ENCODE results near the gene SMIM29. TPM values are rescaled to one million over a fixed set of nuclear protein-coding genes. Genes with fewer than 3 reads are reported as not detected.
A peak's percentile ranks its signal among the peaks of the same experiment; 100 is the strongest.

The SMIM29 gene
- total RNA-seq, 1 donor from 2014 or later = 5.3 TPM

DNA sequence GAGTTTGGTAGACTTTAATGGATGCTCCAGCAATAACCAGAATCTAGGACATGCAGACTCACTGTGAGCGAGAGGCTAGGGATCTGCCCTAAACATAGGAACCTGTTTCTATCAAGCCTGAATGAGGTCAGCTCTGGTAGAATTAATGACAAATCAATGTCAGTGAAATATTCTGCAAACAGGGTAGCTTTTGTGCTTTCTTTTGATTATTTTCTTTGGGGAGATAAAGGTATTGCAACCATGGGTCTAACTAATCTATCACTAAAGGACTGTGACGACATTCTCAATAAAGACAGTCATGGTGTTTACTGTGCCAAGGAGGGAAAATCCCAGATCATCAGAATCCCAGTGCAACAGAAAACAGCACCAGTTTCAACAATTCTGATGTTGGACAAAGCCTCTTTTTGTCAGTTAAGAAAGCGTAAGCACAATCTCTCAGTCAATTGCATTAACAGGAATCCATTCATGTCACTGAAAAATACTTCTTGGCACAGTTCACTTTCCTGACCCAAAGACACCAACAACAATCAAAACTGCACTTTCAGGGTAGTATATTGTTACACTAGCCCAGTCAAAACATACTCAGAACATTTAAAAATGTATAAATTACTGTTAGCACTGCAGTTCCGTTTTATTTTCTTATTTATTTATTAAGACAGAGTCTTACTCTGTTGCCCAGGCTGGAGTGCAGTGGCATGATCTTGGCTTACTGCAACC is 36.8 kb upstream of the SMIM29 start:
- Mint-ChIP-seq H3K4me1 (ENCODE audit: low read depth) (peaks cover 21% of the 10 kb centered on the region), H3K27me3 (peaks cover 2% of the 10 kb centered on the region), H3K4me3 (ENCODE audit: low read depth) (peak overlapping the region; percentile 2), H3K27ac (peak overlapping the region; percentile 94), H3K9me3 (ENCODE audit: low read depth) (no peaks in the 10 kb centered on the region), H3K36me3 (ENCODE audit: insufficient read depth) (peaks cover 13% of the 10 kb centered on the region)
- TF ChIP-seq, protein P1, sequence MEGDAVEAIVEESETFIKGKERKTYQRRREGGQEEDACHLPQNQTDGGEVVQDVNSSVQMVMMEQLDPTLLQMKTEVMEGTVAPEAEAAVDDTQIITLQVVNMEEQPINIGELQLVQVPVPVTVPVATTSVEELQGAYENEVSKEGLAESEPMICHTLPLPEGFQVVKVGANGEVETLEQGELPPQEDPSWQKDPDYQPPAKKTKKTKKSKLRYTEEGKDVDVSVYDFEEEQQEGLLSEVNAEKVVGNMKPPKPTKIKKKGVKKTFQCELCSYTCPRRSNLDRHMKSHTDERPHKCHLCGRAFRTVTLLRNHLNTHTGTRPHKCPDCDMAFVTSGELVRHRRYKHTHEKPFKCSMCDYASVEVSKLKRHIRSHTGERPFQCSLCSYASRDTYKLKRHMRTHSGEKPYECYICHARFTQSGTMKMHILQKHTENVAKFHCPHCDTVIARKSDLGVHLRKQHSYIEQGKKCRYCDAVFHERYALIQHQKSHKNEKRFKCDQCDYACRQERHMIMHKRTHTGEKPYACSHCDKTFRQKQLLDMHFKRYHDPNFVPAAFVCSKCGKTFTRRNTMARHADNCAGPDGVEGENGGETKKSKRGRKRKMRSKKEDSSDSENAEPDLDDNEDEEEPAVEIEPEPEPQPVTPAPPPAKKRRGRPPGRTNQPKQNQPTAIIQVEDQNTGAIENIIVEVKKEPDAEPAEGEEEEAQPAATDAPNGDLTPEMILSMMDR (IDR thresholded peaks at IDR 0.05; ENCODE audit: unreplicated experiment) = no peak
- no peak for DNase-seq (ENCODE audit: low spot score, unreplicated experiment)

DNA sequence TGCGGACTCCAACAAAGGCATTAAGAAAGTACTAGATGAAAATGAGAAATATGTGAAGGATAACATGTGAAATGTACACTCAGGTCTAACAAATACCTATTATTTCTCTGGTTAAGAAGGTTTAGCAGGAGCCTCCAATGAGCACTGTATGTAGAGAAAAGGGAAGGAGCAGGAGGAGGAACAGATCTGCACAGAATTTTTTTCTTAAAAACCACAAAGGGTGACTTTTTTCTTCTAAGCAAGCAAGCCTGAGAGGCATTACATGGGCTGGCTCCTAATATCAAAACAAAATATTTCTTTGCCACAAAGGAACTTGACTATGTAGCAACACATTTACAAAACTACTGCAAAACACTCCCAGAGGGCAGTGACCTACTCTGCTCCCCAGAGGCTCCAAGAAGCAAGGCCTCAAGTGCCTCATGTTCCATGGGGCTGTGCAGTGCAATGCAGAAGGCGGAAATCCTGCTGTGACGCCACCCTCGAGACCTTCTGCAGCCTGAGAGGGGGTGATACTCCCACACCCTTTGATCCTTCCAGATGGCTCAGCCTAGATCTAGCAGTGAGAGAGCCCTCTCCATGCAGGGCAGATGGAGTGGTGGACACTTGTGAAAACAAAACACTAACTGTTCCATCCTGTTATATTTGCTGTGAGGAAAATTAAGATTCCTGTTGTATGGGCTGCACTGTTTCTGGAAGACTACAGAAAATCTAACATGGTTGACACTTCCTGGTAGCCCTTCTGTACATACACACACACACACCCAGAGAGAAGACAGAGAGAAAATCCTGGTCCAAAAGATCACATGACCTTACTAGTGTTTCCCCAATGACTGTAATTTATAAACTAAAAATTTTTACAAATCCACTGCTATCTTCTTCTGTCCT is 36.0 kb upstream of the SMIM29 start:
- no peak for DNase-seq (ENCODE audit: low spot score, unreplicated experiment)
- TF ChIP-seq, protein P1 (IDR thresholded peaks at IDR 0.05; ENCODE audit: unreplicated experiment) = no peak
- peak overlapping the region; percentile 94 for H3K27ac Mint-ChIP-seq
- H3K36me3 Mint-ChIP-seq (ENCODE audit: insufficient read depth) = peaks cover 13% of the 10 kb centered on the region
- H3K4me3 Mint-ChIP-seq (ENCODE audit: low read depth) = no peak overlapping the region
- no peaks in the 10 kb centered on the region for H3K9me3 Mint-ChIP-seq (ENCODE audit: low read depth)
- H3K27me3 Mint-ChIP-seq = peaks cover 2% of the 10 kb centered on the region
- H3K4me1 Mint-ChIP-seq (ENCODE audit: low read depth) = peaks cover 21% of the 10 kb centered on the region

DNA sequence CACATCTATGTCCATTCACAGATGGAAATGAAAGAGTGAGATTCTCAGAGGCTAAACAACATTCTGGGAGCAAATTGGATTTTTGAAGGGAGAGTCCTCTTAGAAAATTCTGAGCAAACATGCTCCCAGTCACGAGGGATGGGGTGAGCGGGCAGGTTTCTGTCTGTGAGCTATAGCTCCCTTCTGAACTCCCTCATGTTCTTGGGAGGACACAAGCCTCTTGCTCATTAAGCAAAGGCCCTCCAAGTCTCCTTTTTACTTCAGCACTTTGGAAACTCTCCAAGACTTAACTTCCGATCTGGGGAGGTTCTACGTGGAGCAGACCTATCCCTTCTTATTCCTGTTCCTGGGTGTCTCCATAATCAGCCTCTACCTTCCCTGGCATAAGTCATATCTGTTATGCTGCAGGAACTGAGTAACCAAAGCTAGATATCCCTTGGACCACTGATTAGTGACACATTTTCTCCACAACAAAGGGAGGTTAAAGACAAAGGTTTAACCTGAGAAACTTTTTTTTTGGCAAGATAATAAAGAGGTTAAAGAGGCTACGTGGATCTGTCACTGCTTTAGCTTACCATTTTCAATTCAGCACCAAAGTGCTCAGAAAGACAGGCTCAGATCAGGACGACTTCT is 33.0 kb upstream of the SMIM29 start:
- H3K27ac Mint-ChIP-seq = no peak overlapping the region
- H3K4me3 Mint-ChIP-seq (ENCODE audit: low read depth) = no peak overlapping the region
- DNase-seq (ENCODE audit: low spot score, unreplicated experiment) = no peak
- TF ChIP-seq, protein P1 (IDR thresholded peaks at IDR 0.05; ENCODE audit: unreplicated experiment) = no peak
- peaks cover 26% of the 10 kb centered on the region for H3K4me1 Mint-ChIP-seq (ENCODE audit: low read depth)
- peaks cover 15% of the 10 kb centered on the region for H3K36me3 Mint-ChIP-seq (ENCODE audit: insufficient read depth)
- H3K9me3 Mint-ChIP-seq (ENCODE audit: low read depth) = no peaks in the 10 kb centered on the region
- peaks cover 2% of the 10 kb centered on the region for H3K27me3 Mint-ChIP-seq

DNA sequence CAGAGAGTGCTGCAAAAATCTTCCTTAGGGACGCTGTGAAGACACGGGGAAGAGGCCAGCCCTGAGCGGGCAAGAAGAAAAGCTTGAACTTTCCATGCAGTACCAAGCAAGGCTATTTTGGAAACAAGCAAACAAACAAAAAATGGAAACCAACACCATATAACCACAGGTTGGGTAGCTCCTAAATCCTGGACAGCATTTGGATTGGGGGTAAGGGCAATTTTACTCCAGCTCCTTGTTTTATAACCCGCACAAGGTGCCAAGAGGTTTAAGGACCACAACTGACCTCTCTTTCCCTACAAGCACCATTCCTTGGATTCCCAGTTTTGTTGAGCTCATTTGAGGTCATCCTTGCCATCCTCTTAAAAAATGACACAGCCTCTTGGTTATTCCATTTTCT is 31.4 kb upstream of the SMIM29 start:
- H3K9me3 Mint-ChIP-seq (ENCODE audit: low read depth) = no peaks in the 10 kb centered on the region
- peaks cover 19% of the 10 kb centered on the region for H3K4me1 Mint-ChIP-seq (ENCODE audit: low read depth)
- no peak overlapping the region for H3K4me3 Mint-ChIP-seq (ENCODE audit: low read depth)
- TF ChIP-seq, protein P1 (IDR thresholded peaks at IDR 0.05; ENCODE audit: unreplicated experiment) = no peak
- H3K27me3 Mint-ChIP-seq = peaks cover 2% of the 10 kb centered on the region
- H3K27ac Mint-ChIP-seq = no peak overlapping the region
- no peak for DNase-seq (ENCODE audit: low spot score, unreplicated experiment)
- H3K36me3 Mint-ChIP-seq (ENCODE audit: insufficient read depth) = peaks cover 12% of the 10 kb centered on the region

DNA sequence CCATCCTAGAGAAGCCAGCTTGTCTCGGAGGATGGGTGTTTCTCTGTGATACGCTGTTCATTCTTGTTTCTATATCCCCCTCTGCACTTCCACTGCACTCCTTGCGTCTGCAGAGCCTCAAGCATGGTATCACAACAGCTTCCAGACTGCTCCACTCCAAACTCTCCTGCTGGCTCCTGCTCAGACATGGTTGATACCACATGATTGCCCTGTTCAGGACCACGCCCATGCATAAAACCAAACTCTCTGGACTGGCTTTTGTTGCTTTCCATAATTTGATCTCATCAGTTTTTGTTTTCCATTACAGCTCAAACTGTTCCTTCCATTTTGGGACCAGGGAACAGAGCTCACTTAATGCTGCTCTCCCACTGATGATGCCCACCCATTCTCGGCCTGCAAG is 30.0 kb upstream of the SMIM29 start:
- no peak for DNase-seq (ENCODE audit: low spot score, unreplicated experiment)
- peaks cover 9% of the 10 kb centered on the region for H3K36me3 Mint-ChIP-seq (ENCODE audit: insufficient read depth)
- peaks cover 1% of the 10 kb centered on the region for H3K27me3 Mint-ChIP-seq
- no peaks in the 10 kb centered on the region for H3K9me3 Mint-ChIP-seq (ENCODE audit: low read depth)
- TF ChIP-seq, protein P1 (IDR thresholded peaks at IDR 0.05; ENCODE audit: unreplicated experiment) = no peak
- peaks cover 13% of the 10 kb centered on the region for H3K4me1 Mint-ChIP-seq (ENCODE audit: low read depth)
- no peak overlapping the region for H3K4me3 Mint-ChIP-seq (ENCODE audit: low read depth)
- H3K27ac Mint-ChIP-seq = no peak overlapping the region

Measured in progenitor cell of endocrine pancreas (in vitro differentiated cells).